ENCODE results near the gene APRT. TPM values are rescaled to one million over a fixed set of nuclear protein-coding genes. Genes with fewer than 3 reads are reported as not detected.

APRT gene
- total RNA-seq, 1 donor from 2014 or later: 300 TPM

DNA sequence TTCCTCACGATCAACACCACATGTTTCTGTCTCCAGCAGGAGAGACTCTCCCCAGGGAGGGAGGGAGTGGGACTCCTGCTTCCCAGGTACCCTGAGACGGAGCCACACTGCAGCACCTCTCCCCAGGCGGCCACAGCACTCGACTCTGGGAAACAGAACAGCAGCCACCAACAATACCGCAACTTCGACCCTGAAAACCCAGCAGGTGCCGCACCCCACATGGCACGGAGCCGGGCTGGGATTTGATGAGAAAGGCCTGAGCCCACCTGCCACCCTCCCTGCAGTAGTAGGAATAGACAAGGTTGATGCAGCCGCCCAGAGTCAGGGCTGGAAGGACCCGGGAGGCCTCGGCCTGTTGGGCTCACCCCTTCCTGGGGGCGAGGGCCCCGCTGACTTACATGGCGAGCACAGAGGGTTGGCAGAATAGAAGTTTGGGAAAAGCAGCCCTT is 30.6 kb upstream of the APRT start:
- DNase-seq (ENCODE audit: low read depth): no peak
- H3K4me3 ChIP-seq (ENCODE audit: low read depth, low read length): no peak overlapping the region
- TF ChIP-seq, protein P1, sequence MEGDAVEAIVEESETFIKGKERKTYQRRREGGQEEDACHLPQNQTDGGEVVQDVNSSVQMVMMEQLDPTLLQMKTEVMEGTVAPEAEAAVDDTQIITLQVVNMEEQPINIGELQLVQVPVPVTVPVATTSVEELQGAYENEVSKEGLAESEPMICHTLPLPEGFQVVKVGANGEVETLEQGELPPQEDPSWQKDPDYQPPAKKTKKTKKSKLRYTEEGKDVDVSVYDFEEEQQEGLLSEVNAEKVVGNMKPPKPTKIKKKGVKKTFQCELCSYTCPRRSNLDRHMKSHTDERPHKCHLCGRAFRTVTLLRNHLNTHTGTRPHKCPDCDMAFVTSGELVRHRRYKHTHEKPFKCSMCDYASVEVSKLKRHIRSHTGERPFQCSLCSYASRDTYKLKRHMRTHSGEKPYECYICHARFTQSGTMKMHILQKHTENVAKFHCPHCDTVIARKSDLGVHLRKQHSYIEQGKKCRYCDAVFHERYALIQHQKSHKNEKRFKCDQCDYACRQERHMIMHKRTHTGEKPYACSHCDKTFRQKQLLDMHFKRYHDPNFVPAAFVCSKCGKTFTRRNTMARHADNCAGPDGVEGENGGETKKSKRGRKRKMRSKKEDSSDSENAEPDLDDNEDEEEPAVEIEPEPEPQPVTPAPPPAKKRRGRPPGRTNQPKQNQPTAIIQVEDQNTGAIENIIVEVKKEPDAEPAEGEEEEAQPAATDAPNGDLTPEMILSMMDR (conservative IDR thresholded peaks at IDR 0.05; ENCODE audit: low read depth, low read length): no peak

DNA sequence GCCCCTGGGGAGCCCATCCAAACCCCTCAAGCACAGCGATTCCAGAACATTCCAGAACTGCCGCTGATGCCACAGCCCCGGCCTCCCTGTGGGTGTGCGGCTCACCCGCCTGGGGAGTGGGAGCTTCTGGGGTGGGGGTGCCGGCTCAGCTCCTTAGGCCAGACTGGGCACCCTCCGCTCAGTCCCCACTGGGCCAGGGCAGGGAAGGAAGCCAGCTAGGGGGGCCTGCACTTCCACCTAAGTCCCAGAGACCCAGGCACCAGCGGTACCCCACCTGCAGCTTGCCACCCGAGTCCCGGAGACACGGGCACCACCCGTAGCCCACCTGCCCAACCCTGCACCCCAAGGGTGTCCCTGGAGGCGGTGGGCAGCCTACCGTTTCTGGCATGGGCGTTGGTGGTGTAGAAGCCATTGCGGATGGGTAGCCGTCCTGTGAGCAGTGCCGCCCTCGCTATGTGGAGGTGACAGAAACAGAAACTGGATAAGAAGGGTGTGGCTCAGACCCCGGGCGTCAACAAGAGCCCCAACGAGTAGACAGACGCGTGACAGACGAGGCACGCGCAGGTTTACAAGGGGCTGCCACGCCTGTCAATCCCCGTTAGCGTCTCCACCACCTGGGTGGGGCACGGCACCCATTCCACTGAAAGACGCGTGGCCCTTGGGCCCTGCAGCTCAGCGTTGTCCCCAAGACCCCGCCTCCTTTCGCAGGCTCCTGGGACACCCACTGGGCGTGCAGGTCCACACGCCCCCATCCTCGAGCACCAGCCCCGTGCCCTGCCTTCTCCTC is 30.0 kb upstream of the APRT start:
- TF ChIP-seq, protein P1 (conservative IDR thresholded peaks at IDR 0.05; ENCODE audit: low read depth, low read length): no peak
- no peak overlapping the region for H3K4me3 ChIP-seq (ENCODE audit: low read depth, low read length)
- DNase-seq (ENCODE audit: low read depth): no peak

DNA sequence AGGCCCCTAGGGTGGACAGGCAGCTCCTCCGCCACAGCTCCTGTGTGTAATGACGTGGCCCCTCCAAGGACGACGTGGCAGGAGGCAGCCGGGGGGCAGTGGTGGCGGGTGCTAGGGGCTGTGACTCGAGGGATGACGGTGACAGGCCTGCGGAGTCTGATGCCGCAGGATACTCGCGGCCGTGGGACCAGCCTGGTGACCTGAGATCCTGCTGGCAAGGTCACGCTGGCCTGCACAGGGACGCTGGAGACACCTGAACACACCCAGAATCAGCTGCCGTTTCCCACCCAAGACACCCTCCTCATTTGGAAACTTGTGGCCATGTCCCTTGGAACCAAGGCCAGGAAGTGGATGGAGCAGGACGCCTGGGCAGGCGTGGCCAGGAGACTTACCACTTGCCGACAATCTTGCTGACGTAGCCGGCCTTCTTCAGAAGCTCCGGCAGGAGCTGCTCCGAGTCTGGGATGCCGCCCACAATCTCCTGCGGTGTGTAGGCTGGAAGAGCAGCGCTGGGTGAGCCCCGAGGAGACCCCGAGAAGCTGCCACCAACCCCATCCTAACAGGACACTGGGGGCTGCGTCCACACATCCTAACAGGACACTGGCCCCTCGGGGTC is 29.0 kb upstream of the APRT start:
- TF ChIP-seq, protein P1 (conservative IDR thresholded peaks at IDR 0.05; ENCODE audit: low read depth, low read length): no peak
- H3K4me3 ChIP-seq (ENCODE audit: low read depth, low read length): no peak overlapping the region
- DNase-seq (ENCODE audit: low read depth): no peak

DNA sequence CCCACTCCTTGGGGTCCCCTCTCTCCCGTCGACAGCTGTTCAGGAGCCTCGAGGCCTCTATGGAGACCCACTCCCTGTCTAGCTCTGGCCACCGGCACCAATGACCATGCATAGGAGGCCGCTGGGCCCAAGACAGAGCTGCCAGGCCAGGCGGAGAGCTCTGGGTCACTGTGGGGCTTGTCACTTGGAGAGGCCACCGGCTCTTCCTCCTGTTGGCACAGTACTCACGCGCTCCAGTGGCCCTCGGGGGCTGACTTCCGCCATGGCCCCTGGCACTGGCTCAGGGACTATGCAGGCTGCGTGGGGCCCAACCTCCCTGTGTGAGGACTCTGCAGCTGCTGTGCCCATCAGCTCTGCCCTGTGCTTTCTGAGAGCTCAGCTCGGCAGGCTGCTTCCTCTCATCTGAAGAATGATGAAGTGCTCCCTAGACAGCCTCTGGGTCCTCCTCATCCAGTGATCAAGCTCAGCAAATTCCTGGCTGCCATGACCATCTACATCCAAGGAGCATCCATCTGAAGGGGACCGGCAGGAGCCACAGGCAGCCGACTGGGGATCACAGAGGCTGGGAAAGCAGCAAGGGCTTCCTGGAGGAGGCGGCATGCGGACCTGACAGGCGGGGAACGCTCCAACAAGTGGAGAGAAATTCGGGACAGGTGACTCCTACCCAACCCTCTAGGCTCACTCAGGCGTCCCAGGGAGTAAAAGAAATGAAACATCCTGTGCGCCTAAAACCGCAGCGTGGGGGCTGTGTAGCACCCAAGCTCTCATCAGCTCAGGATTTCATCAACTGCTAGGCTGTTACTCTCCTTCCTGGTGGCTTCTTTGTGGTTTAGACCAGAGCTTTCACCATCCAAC is 28.2 kb upstream of the APRT start:
- TF ChIP-seq, protein P1 (conservative IDR thresholded peaks at IDR 0.05; ENCODE audit: low read depth, low read length): no peak
- DNase-seq (ENCODE audit: low read depth): no peak
- no peak overlapping the region for H3K4me3 ChIP-seq (ENCODE audit: low read depth, low read length)

DNA sequence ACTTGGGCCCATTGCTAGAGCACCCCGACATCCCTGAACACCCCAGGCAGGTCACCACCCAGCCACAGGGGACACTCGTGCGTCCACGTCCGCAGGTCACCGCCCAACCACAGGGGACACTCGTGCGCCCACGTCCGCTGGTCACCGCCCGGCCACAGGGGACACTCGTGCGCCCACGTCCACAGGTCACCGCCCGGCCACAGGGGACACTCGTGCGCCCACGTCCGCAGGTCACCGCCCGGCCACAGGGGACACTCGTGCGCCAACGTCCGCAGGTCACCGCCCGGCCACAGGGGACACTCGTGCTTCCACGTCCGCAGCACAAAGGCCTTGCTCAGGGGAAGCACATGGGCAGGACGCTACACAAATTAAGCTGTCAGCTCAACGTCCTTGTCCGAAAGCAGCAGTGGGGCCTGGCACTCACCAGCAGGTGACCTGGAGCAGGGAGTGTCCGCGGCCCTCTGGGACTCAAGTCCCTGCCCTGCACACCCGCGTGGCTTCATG is 27.4 kb upstream of the APRT start:
- no peak overlapping the region for H3K4me3 ChIP-seq (ENCODE audit: low read depth, low read length)
- TF ChIP-seq, protein P1 (conservative IDR thresholded peaks at IDR 0.05; ENCODE audit: low read depth, low read length): peak; percentile 24
- no peak for DNase-seq (ENCODE audit: low read depth)

DNA sequence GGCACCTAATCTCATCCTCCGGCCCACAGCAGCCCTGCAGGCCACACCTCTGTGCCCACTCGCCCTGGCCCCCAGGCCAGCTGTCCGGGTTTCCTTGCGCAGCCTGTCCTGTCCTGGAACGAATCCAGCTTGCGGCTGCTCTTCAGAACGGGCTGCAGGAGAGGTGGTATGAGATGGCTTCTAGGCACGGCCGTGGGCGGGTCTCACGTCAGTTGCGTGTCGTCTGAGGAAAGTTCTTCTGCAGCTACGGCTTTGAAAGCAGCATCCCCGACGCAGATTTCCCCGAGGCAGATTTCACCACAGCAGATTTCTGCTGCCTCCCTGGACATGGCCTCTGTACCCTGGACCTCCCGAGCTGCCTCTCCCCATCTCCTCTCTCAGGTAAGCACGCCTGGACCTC is 26.8 kb upstream of the APRT start:
- TF ChIP-seq, protein P1 (conservative IDR thresholded peaks at IDR 0.05; ENCODE audit: low read depth, low read length): no peak
- no peak for DNase-seq (ENCODE audit: low read depth)
- no peak overlapping the region for H3K4me3 ChIP-seq (ENCODE audit: low read depth, low read length)

All from epithelial cell of proximal tubule (primary cell).